ENCODE measurements around the gene FHAD1.

DNA sequence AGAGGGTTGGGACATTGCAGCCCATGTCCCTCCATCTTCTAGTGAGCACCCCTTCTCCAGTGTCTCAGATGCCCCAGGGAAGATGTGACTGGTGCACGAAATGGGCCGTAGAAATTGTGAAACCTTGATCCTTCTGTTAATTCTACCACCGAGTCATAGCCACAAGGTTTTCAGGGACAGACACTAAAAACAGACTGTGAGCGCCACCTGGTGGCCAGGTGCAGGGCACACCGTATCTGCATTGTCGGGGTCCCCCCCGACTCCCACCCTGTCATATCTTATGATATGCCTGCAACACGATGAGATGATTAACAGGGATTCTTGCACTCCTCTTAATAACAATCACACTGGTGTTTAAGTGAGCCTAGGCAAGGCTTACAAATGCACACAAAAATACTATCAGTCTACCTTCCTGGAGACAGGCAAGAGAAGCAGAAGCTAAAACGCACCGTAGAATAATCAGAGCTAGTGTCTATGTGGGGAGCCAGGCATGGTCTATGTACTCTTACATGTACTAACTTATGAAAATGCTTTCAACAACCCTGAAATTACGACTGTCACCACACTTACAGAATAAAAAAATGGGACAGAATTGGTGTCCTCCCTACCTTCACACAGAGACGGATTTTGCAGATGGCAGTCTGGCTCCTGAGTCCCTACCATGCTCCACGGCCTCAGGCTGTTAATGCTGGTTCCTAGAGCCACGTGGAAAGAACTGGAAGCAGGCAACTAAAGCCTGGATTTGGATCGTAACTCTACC is 57.9 kb downstream of the FHAD1 start:
- TF ChIP-seq TBP (optimal IDR thresholded peaks at IDR 0.05; ENCODE audit: low read depth, low read length): no peak
- TF ChIP-seq, protein P1, sequence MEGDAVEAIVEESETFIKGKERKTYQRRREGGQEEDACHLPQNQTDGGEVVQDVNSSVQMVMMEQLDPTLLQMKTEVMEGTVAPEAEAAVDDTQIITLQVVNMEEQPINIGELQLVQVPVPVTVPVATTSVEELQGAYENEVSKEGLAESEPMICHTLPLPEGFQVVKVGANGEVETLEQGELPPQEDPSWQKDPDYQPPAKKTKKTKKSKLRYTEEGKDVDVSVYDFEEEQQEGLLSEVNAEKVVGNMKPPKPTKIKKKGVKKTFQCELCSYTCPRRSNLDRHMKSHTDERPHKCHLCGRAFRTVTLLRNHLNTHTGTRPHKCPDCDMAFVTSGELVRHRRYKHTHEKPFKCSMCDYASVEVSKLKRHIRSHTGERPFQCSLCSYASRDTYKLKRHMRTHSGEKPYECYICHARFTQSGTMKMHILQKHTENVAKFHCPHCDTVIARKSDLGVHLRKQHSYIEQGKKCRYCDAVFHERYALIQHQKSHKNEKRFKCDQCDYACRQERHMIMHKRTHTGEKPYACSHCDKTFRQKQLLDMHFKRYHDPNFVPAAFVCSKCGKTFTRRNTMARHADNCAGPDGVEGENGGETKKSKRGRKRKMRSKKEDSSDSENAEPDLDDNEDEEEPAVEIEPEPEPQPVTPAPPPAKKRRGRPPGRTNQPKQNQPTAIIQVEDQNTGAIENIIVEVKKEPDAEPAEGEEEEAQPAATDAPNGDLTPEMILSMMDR (IDR thresholded peaks at IDR 0.05 in 2 of 3, conservative IDR thresholded peaks at IDR 0.05 in 1 of 3; ENCODE audit: insufficient read depth in 2 of 3, low read depth in 1 of 3, low read length in 3 of 3): peak; percentile 78 to 99 (median 84)
- TF ChIP-seq, protein P2, sequence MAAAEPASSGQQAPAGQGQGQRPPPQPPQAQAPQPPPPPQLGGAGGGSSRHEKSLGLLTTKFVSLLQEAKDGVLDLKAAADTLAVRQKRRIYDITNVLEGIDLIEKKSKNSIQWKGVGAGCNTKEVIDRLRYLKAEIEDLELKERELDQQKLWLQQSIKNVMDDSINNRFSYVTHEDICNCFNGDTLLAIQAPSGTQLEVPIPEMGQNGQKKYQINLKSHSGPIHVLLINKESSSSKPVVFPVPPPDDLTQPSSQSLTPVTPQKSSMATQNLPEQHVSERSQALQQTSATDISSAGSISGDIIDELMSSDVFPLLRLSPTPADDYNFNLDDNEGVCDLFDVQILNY (CRISPR knock-in tag; IDR thresholded peaks at IDR 0.05): no peak
- no peak for TF ChIP-seq XRCC5 (IDR thresholded peaks at IDR 0.05; ENCODE audit: low read depth, low read length)
- no peak for TF ChIP-seq RBM39 (optimal IDR thresholded peaks at IDR 0.05; ENCODE audit: low read depth, low read length)
- no peak for TF ChIP-seq HDAC8 (tag; IDR thresholded peaks at IDR 0.05)
- no peak for TF ChIP-seq RFX5 (IDR thresholded peaks at IDR 0.05; ENCODE audit: low read depth, low read length)
- TF ChIP-seq JUN (IDR thresholded peaks at IDR 0.05; ENCODE audit: borderline replicate concordance, low read depth, low read length): no peak
- TF ChIP-seq JUN (CRISPR knock-in tag; IDR thresholded peaks at IDR 0.05; ENCODE audit: borderline replicate concordance): no peak
- TF ChIP-seq SIRT6 (IDR thresholded peaks at IDR 0.05; ENCODE audit: low read depth, low read length): no peak

Measured in K562 (cell line).